GM12878 (cell line): ENCODE data around the gene TMEM198. TPM values are rescaled to one million over a fixed set of nuclear protein-coding genes. Genes with fewer than 3 reads are reported as not detected.

Source experiments
- ATAC-seq: fragments of 200-7000 bp; cut with Tn5 transposase; 3 replicates; pipeline ENCODE4 v1.9.1; 2020; ENCODE audit warnings: mild to moderate bottlenecking, moderate library complexity
- BruUV-seq: library from RNA; stranded (reverse); fragments of 400-500 nt; replicated peaks from 2 replicates; lab custom pipeline; 2021; lab: Mats Ljungman, UMichigan
- CTCF ChIA-PET: fragments of 300-600 bp; sonication (Branson Sonifier 250); formaldehyde crosslinking; extraction: SDS; loops from one replicate; lab custom pipeline; 2021; ENCODE audit warnings: inconsistent platforms; lab: Yijun Ruan, JAX
- POLR2A ChIA-PET: fragments of 350-600 bp; formaldehyde crosslinking; extraction: SDS; loops from one replicate; lab custom pipeline; 2021; ENCODE audit warnings: inconsistent platforms; lab: Charles Lee
- RAD21 ChIA-PET: fragments of 300-600 bp; sonication (Branson Sonifier 250); formaldehyde crosslinking; loops from one replicate; lab custom pipeline; 2023; ENCODE audit warnings: antibody characterized with exemption; ENCODE audit not compliant: unreplicated experiment; lab: Charles Lee
- SMC1A ChIA-PET: fragments of 300-600 bp; sonication (Branson Sonifier 250); formaldehyde crosslinking; loops from one replicate; lab custom pipeline; 2023; ENCODE audit not compliant: unreplicated experiment, uncharacterized antibody; lab: Charles Lee
- DNase-seq: peaks from one replicate; pipeline ENCODE4 v3.0.0-alpha.2; 2011; ENCODE audit warnings: low read depth, low spot score
- FAIRE-seq: peaks from 3 replicates; lab custom pipeline; 2011; peaks lifted over from hg19 to GRCh38; lab: Jason Lieb, UNC
- H2AFZ ChIP-seq: 2 replicates; pipeline ENCODE4 v1.6.0; 2011; ENCODE audit warnings: low read depth, low read length, control low read depth; ENCODE audit not compliant: control insufficient read depth
- H3K27ac ChIP-seq: 2 replicates; pipeline ENCODE4 v1.5.1; 2011; ENCODE audit warnings: control low read depth; ENCODE audit not compliant: control insufficient read depth, insufficient read depth
- H3K27me3 ChIP-seq, 2 experiments: replicated peaks in 1 of 2; 2 replicates each; pipeline versions ENCODE4 v1.6.0 to v1.6.1; 2011; ENCODE audit warnings: low read length in 1 of 2; ENCODE audit not compliant: control insufficient read depth in 2 of 2, insufficient read depth in 2 of 2
- H3K36me3 ChIP-seq, 2 experiments: 2 replicates each; pipeline ENCODE4 v1.5.1; 2011; ENCODE audit warnings: low read length in 1 of 2; ENCODE audit not compliant: control insufficient read depth in 2 of 2, insufficient read depth in 2 of 2
- H3K4me1 ChIP-seq: 2 replicates; pipeline ENCODE4 v1.6.1; 2011; ENCODE audit warnings: mild to moderate bottlenecking, low read length, moderate library complexity, mixed read lengths; ENCODE audit not compliant: control insufficient read depth, insufficient read depth
- H3K4me2 ChIP-seq: 2 replicates; pipeline ENCODE4 v1.6.0; 2011; ENCODE audit warnings: control low read depth; ENCODE audit not compliant: control insufficient read depth, insufficient read depth
- H3K4me3 ChIP-seq: fragments of 200-600 bp; sonication (generic); 2 replicates; pipeline ENCODE4 v1.5.1; 2016
- H3K79me2 ChIP-seq: 2 replicates; pipeline ENCODE4 v1.6.0; 2011; ENCODE audit warnings: low read length; ENCODE audit not compliant: control insufficient read depth, insufficient read depth
- H3K9ac ChIP-seq: 2 replicates; pipeline ENCODE4 v1.8.0; 2011; ENCODE audit warnings: low read length, control low read depth, mixed read lengths; ENCODE audit not compliant: control insufficient read depth, insufficient read depth
- H3K9me3 ChIP-seq: replicated peaks from 3 replicates; pipeline ENCODE4 v1.5.1; 2011; ENCODE audit warnings: mild to moderate bottlenecking, low read length; ENCODE audit not compliant: control insufficient read depth, insufficient read depth
- H4K20me1 ChIP-seq: 2 replicates; pipeline ENCODE4 v1.6.0; 2011; ENCODE audit not compliant: control insufficient read depth, insufficient read depth
- CEBPZ ChIP-seq: fragments of 150-350 bp; IDR thresholded peaks from 2 replicates; pipeline ENCODE4 v1.6.1; 2016; ENCODE audit warnings: low read depth, low read length
- HCFC1 ChIP-seq: fragments of 150-350 bp; IDR thresholded peaks from 2 replicates; pipeline ENCODE4 v1.6.1; 2014; ENCODE audit warnings: low read length
- IKZF1 ChIP-seq: fragments of 450-650 bp; conservative IDR thresholded peaks from 2 replicates; pipeline ENCODE4 v1.6.1; 2017; ENCODE audit warnings: antibody characterized with exemption, mild to moderate bottlenecking
- MYC ChIP-seq: IDR thresholded peaks from 2 replicates; pipeline ENCODE4 v1.6.1; 2011; ENCODE audit warnings: mild to moderate bottlenecking, low read length, moderate library complexity, inconsistent platforms; ENCODE audit not compliant: insufficient read depth, insufficient replicate concordance, insufficient read length, severe bottlenecking
- NFXL1 ChIP-seq: fragments of 450-650 bp; IDR thresholded peaks from 2 replicates; pipeline ENCODE4 v1.6.1; 2017; ENCODE audit warnings: antibody characterized with exemption, mild to moderate bottlenecking, borderline replicate concordance
- NFYA ChIP-seq: IDR thresholded peaks from 2 replicates; pipeline ENCODE4 v1.6.1; 2011; ENCODE audit warnings: low read depth, mild to moderate bottlenecking, low read length, improper control_type of control experiment, borderline replicate concordance
- PML ChIP-seq: IDR thresholded peaks from 2 replicates; pipeline ENCODE4 v1.6.1; 2012; ENCODE audit warnings: low read length, inconsistent platforms
- YY1 ChIP-seq: IDR thresholded peaks from 2 replicates; pipeline ENCODE4 v1.6.1; 2011; ENCODE audit warnings: low read depth, mild to moderate bottlenecking, low read length
- ZBED1 ChIP-seq: IDR thresholded peaks from 2 replicates; pipeline ENCODE4 v1.6.1; 2016; ENCODE audit warnings: borderline replicate concordance
- ZBTB33 ChIP-seq: fragments of 450-650 bp; IDR thresholded peaks from 2 replicates; pipeline ENCODE4 v1.6.1; 2017; ENCODE audit warnings: mild to moderate bottlenecking
- ZNF622 ChIP-seq: fragments of 450-650 bp; IDR thresholded peaks from 2 replicates; pipeline ENCODE4 v1.6.1; 2017; ENCODE audit warnings: mild to moderate bottlenecking, inconsistent platforms
- WGBS: methylation state at CpG from one replicate; pipeline ENCODE4 v1.1.6; 2016; ENCODE audit warnings: low lambda C conversion rate; ENCODE audit not compliant: insufficient replicate concordance, insufficient coverage; ENCODE audit errors: missing lambda C conversion rate; 5-methylcytosine and 5-hydroxymethylcytosine counted together
- in situ Hi-C: fragments of 300-500 bp; cut with MboI; formaldehyde crosslinking; loops from 9 replicates; pipeline ENCODE4 v1.14.3; 2018; ENCODE audit warnings: mixed read lengths
- intact Hi-C: fragments of 100-400 bp; cut with micrococcal nuclease; formaldehyde crosslinking; loops from one replicate; pipeline ENCODE4 v1.14.2; 2022; ENCODE audit not compliant: unreplicated experiment
- polyA plus RNA-seq, 11 experiments: library from polyadenylated mRNA; depleted of rRNA in 4 of 11; unstranded in 6 of 11; stranded (reverse) in 5 of 11; fragments of >200 nt; fragmentation: Nextera tagmentation in 4 of 11; fragmentation: Illumina TruSeq in 1 of 11; extraction: Ambion mirVana in 4 of 11; extraction: Trizol in 1 of 11; gene quantifications; 1 replicate in 1 of 11; 2 replicates in 10 of 11; pipeline versions ENCODE4 v1.2.1 to v1.2.3, GENCODE V29; 2011 to 2016; ENCODE audit warnings: inconsistent platforms in 2 of 11, missing spikeins in 2 of 11, low read depth in 1 of 11
- total RNA-seq, 4 experiments: library from RNA; depleted of rRNA in 3 of 4; stranded (reverse); fragments of >200 nt in 3 of 4; fragmentation: Illumina TruSeq in 1 of 4; extraction: Trizol in 1 of 4; gene quantifications; 2 replicates each; pipeline versions ENCODE4 v1.2.1 to v1.2.3, GENCODE V29; 2013 to 2021
- TF ChIP-seq, protein P1 (sequence below): fragments of 450-650 bp; formaldehyde crosslinking; IDR thresholded peaks from 2 replicates; pipeline ENCODE4 v1.5.0; 2022; ENCODE audit warnings: mild to moderate bottlenecking, missing genetic modification characterization
- TF ChIP-seq, protein P2 (sequence below): IDR thresholded peaks from 2 replicates; pipeline ENCODE4 v1.6.1; 2011; ENCODE audit warnings: borderline replicate concordance, low read depth, mild to moderate bottlenecking, moderate library complexity, low read length; ENCODE audit not compliant: insufficient read depth, poor library complexity, severe bottlenecking

Gene TMEM198
- total and polyA plus RNA-seq, 10 of the 15 experiments (the other 5 are each of a cell fraction or from before 2014, with no cell fraction given): 0.16 to 1.2 (median 0.65) TPM; not detected in 2

GRCh38 chr2:219556413-219556812, 12.6 kb downstream of the TMEM198 start:
- no peak overlapping the region for H3K4me3 ChIP-seq
- ChIA-PET SMC1A (no interaction called here), CTCF (no interaction called here), POLR2A (no interaction called here), RAD21 (no interaction called here)
- H3K27ac ChIP-seq: no peak overlapping the region
- H3K4me1 ChIP-seq: no peaks in the 10 kb centered on the region; the same call in 1 of the 2 replicates
- FAIRE-seq (no peak), DNase-seq (no peak), ATAC-seq (no peak)
- H3K27me3 ChIP-seq: peaks cover 0 to 3% of the 10 kb centered on the region in 2 experiments; a peak in 3 of 4 replicates
- H3K79me2 ChIP-seq: no peaks in the 10 kb centered on the region
- BruUV-seq: no TSS peak
- intact Hi-C loops (no loop called here), in situ Hi-C loops (no loop called here)
- H3K9me3 ChIP-seq: no peaks in the 10 kb centered on the region; the same call in 2 of the 3 replicates
- H3K4me2 ChIP-seq: no peak overlapping the region
- no peak for TF ChIP-seq NFYA
- TF ChIP-seq PML: no peak
- TF ChIP-seq, protein P1, sequence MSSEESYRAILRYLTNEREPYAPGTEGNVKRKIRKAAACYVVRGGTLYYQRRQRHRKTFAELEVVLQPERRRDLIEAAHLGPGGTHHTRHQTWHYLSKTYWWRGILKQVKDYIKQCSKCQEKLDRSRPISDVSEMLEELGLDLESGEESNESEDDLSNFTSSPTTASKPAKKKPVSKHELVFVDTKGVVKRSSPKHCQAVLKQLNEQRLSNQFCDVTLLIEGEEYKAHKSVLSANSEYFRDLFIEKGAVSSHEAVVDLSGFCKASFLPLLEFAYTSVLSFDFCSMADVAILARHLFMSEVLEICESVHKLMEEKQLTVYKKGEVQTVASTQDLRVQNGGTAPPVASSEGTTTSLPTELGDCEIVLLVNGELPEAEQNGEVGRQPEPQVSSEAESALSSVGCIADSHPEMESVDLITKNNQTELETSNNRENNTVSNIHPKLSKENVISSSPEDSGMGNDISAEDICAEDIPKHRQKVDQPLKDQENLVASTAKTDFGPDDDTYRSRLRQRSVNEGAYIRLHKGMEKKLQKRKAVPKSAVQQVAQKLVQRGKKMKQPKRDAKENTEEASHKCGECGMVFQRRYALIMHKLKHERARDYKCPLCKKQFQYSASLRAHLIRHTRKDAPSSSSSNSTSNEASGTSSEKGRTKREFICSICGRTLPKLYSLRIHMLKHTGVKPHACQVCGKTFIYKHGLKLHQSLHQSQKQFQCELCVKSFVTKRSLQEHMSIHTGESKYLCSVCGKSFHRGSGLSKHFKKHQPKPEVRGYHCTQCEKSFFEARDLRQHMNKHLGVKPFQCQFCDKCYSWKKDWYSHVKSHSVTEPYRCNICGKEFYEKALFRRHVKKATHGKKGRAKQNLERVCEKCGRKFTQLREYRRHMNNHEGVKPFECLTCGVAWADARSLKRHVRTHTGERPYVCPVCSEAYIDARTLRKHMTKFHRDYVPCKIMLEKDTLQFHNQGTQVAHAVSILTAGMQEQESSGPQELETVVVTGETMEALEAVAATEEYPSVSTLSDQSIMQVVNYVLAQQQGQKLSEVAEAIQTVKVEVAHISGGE (CRISPR knock-in tag): no peak
- TF ChIP-seq MYC: no peak
- no peak for TF ChIP-seq NFXL1
- TF ChIP-seq ZNF622: no peak
- TF ChIP-seq IKZF1: no peak
- TF ChIP-seq, protein P2, sequence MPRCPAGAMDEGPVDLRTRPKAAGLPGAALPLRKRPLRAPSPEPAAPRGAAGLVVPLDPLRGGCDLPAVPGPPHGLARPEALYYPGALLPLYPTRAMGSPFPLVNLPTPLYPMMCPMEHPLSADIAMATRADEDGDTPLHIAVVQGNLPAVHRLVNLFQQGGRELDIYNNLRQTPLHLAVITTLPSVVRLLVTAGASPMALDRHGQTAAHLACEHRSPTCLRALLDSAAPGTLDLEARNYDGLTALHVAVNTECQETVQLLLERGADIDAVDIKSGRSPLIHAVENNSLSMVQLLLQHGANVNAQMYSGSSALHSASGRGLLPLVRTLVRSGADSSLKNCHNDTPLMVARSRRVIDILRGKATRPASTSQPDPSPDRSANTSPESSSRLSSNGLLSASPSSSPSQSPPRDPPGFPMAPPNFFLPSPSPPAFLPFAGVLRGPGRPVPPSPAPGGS: no peak
- TF ChIP-seq ZBED1: no peak
- no peak for TF ChIP-seq YY1
- no peak for TF ChIP-seq CEBPZ
- no peak for TF ChIP-seq ZBTB33
- TF ChIP-seq HCFC1: no peak
- WGBS: 48% methylated on average over 19 of the region's 19 CpGs
- H3K9ac ChIP-seq: no peak overlapping the region
- no peaks in the 10 kb centered on the region for H3K36me3 ChIP-seq
- H4K20me1 ChIP-seq: no peaks in the 10 kb centered on the region
- H2AFZ ChIP-seq: no peak overlapping the region
